A673 (cell line): ENCODE measurements around the gene PCIF1. TPM values are rescaled to one million over a fixed set of nuclear protein-coding genes. Genes with fewer than 3 reads are reported as not detected.
"Not testable (repeated sequence)": the region's sequence is repeated elsewhere in the genome, so short reads cannot be mapped to it uniquely, and the experiment has no call there.

Experiments
- BruUV-seq: library from RNA; stranded (reverse); fragments of 400-500 nt; replicated peaks from 2 replicates; lab custom pipeline; 2021; lab: Mats Ljungman, UMichigan
- CTCF ChIA-PET: fragments of 300-600 bp; sonication (Branson Sonifier 250); formaldehyde crosslinking; loops from one replicate; lab custom pipeline; 2022; ENCODE audit warnings: antibody characterized with exemption; lab: Charles Lee
- POLR2A ChIA-PET: fragments of 300-600 bp; sonication (Branson Sonifier 250); formaldehyde crosslinking; loops from one replicate; lab custom pipeline; 2022; ENCODE audit warnings: antibody characterized with exemption; ENCODE audit not compliant: low non-redundant PET; lab: Charles Lee
- DNase-seq: peaks from one replicate; pipeline ENCODE4 v3.0.0-alpha.2; 2015; ENCODE audit warnings: low spot score
- H3K27ac ChIP-seq: fragments of 200-600 bp; sonication (generic); 2 replicates; pipeline ENCODE4 v1.5.1; 2016; ENCODE audit warnings: mixed run types, low read depth, mild to moderate bottlenecking, mixed read lengths, antibody characterized with exemption, low read length; ENCODE audit not compliant: poor library complexity, severe bottlenecking
- H3K27me3 ChIP-seq: fragments of 200-600 bp; sonication (generic); replicated peaks from 2 replicates; pipeline ENCODE4 v1.6.1; 2017; ENCODE audit warnings: mixed run types, low read depth, mild to moderate bottlenecking, mixed read lengths, antibody characterized with exemption, low read length; ENCODE audit not compliant: insufficient read depth, poor library complexity
- H3K36me3 ChIP-seq: fragments of 200-600 bp; sonication (generic); 2 replicates; pipeline ENCODE4 v1.6.1; 2016; ENCODE audit warnings: mixed run types, mild to moderate bottlenecking, mixed read lengths, antibody characterized with exemption, low read length; ENCODE audit not compliant: insufficient read depth, poor library complexity, severe bottlenecking
- H3K4me1 ChIP-seq: fragments of 200-600 bp; sonication (generic); 2 replicates; pipeline ENCODE4 v1.6.1; 2017; ENCODE audit warnings: mixed run types, mild to moderate bottlenecking, mixed read lengths, antibody characterized with exemption, low read length; ENCODE audit not compliant: insufficient read depth, poor library complexity, severe bottlenecking
- H3K4me3 ChIP-seq: fragments of 200-600 bp; sonication (generic); 2 replicates; pipeline ENCODE4 v1.5.1; 2016; ENCODE audit warnings: low read depth, mixed run types, mild to moderate bottlenecking, mixed read lengths, low read length; ENCODE audit not compliant: poor library complexity, severe bottlenecking
- H3K9me3 ChIP-seq: fragments of 200-600 bp; sonication (generic); 2 replicates; pipeline ENCODE4 v1.6.1; 2016; ENCODE audit warnings: mixed run types, low read depth, mild to moderate bottlenecking, mixed read lengths, antibody characterized with exemption, low read length; ENCODE audit not compliant: poor library complexity, severe bottlenecking
- CTCF ChIP-seq: fragments of 300-800, 200-600 bp; sonication (generic); conservative IDR thresholded peaks from 2 replicates; pipeline ENCODE4 v1.5.1; 2017; ENCODE audit warnings: low read depth, mild to moderate bottlenecking, antibody characterized with exemption, low read length, moderate library complexity, mixed read lengths
- EZH2 ChIP-seq: fragments of 200-600 bp; sonication (generic); IDR thresholded peaks from 2 replicates; pipeline ENCODE4 v1.6.1; 2017; ENCODE audit warnings: borderline replicate concordance, low read depth, mild to moderate bottlenecking, mixed read lengths, antibody characterized with exemption, low read length; ENCODE audit not compliant: poor library complexity, severe bottlenecking
- intact Hi-C: fragments of 100-400 bp; cut with micrococcal nuclease; formaldehyde crosslinking; loops from one replicate; pipeline ENCODE4 v1.10.0; 2022; ENCODE audit not compliant: unreplicated experiment
- total RNA-seq: library from RNA; stranded (reverse); gene quantifications from 2 replicates; pipeline ENCODE4 v1.2.3, GENCODE V29; 2021

Gene PCIF1
- total RNA-seq, 1 experiment from 2014 or later, result 47.5 TPM

DNA sequence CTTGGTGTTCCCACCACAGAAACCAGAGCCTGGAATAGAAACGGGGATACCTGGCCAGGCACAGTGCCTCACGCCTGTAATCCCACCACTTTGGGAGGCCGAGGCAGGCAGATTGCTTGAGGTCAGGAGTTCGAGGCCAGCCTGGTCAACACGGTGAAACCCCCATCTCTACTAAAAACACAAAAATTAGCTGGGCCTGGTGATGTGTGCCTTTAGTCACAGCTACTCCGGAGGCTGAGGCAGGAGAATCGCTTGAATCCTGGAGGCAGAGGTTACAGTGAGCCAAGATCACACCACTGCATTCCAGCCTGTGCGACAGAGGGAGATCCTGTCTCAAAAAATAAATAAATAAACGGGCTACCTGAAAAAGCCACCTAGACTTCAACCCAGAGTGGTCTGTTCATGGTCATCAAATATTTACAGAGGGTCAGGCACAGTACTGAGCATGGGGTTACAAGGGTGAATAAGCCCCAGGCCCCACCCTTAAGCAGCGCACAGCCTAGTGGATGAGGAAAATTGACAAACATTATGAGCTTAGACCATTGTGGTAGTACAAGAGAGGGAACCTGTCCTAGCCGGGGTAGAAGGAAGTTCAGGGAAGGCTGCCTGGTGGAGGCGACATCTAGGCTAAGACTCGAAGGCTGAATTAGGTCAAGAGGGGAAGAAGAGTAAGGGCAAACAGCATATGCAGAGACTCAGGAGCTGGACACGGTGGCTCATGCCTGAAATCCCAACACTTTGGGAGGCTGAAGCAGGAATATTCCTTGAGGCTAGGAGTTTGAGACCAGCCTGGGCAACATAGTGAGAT lies 7.2 kb upstream of the PCIF1 start:
- intact Hi-C loops, result no loop called here
- Histone ChIP-seq H3K27ac (no peak overlapping the region), H3K36me3 (no peaks in the 10 kb centered on the region), H3K27me3 (no peaks in the 10 kb centered on the region), H3K4me3 (no peak overlapping the region), H3K9me3 (no peaks in the 10 kb centered on the region), H3K4me1 (no peaks in the 10 kb centered on the region)
- POLR2A ChIA-PET, result interaction anchor here (0.6 kb wide), 1 partner anchor 34 kb away, joined by 15 read pairs; no protein-coding TSS in a partner anchor
- no peak for DNase-seq
- CTCF ChIA-PET, result no interaction called here
- no peak for TF ChIP-seq EZH2
- BruUV-seq, result no TSS peak

DNA sequence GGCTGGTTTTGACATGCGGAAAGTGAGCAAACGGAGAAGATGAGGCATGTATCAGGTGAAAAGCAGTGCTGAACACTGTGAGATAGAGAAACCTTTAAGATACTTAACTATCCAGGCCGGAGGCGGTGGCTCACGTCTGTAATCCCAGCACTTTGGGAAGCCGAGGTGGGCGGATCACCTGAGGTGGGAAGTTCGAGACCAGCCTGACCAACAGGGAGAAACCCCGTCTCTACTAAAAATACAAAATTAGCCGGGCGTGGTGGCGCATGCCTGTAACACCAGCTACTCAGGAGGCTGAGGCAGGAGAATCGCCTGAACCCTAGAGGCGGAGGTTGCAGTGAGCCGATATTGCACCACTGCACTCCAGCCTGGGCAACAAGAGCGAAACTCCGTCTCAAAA lies 2.8 kb upstream of the PCIF1 start:
- H3K27me3 ChIP-seq, CTCF ChIA-PET, BruUV-seq, H3K4me3 ChIP-seq, intact Hi-C loops, H3K9me3 ChIP-seq, POLR2A ChIA-PET, H3K36me3 ChIP-seq, DNase-seq, H3K27ac ChIP-seq: not testable (repeated sequence)
- H3K4me1 ChIP-seq, result peaks cover 14% of the 10 kb centered on the region

- DNase-seq, result peak; percentile 94
- no peaks in the 10 kb centered on the region for H3K27me3 ChIP-seq
- CTCF ChIA-PET, result no interaction called here
- BruUV-seq, result no TSS peak
- H3K36me3 ChIP-seq, result peaks cover 12% of the 10 kb centered on the region
- peak overlapping the region; percentile 97 for H3K4me3 ChIP-seq
- POLR2A ChIA-PET, result interaction anchor here (0.5 kb wide), 2 partner anchors 11 to 431 kb away, joined by 3 to 7 read pairs; no protein-coding TSS in a partner anchor
- intact Hi-C loops, result loop anchor here (1.0 kb wide), 1 partner anchor 23 kb away; no protein-coding TSS in a partner anchor
- peak; percentile 40 for TF ChIP-seq CTCF
- no peak for TF ChIP-seq EZH2
- peaks cover 29% of the 10 kb centered on the region for H3K4me1 ChIP-seq
- H3K9me3 ChIP-seq, result no peaks in the 10 kb centered on the region
- H3K27ac ChIP-seq, result peak overlapping the region; percentile 100
Measured at GRCh38 chr20:45933266-45934045, 1.0 kb upstream of the PCIF1 start.
